ENCODE data around the gene SMC3.
"Not testable (repeated sequence)": the region's sequence is repeated elsewhere in the genome, so short reads cannot be mapped to it uniquely, and the experiment has no call there.

SMC3 gene

GRCh38 chr10:110591760-110592159, 24.3 kb downstream of the SMC3 start:
- no peak for DNase-seq

GRCh38 chr10:110597476-110597875, 30.0 kb downstream of the SMC3 start:
- no peak for DNase-seq

DNA sequence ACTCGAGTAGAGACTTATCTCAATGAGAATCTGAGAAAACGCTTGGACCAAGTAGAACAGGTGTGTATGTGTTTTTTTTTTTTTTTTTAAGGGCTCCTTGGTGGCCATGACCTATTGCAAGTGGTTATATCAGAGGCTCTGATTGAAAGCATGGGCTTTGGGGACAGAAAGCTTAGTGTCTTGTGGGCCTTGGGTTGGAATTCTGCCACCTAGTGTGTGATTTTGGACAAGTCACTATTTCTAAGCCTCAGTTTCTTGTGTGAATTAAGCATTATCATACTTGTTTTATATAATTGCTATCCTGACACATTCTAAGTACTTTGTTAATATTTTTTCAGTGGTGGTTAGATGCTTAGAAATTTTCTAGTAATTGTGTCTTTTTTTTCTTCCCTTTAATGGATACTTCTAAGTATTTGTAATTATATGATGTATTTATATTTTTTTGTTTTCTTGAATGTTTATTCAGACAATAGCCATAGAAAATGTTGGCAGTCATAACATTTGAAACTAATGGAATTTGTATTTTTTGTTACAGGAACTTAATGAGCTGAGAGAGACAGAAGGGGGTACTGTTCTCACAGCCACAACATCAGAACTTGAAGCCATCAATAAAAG, 33.1 kb downstream of the SMC3 start:
- peak; percentile 41 for DNase-seq

DNA sequence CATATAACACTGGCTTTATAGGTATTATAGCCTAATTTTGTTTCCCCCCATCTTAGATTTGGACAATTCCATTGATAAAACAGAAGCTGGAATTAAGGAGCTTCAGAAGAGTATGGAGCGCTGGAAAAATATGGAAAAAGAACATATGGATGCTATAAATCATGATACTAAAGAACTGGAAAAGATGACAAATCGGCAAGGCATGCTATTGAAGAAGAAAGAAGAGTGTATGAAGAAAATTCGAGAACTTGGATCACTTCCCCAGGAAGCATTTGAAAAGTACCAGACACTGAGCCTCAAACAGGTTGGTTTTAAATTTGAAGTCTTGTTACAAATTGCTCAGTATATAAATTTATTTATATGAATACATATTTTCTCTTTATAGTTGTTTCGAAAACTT, 34.1 kb downstream of the SMC3 start:
- DNase-seq, result no peak

GRCh38 chr10:110608087-110608486, 40.6 kb downstream of the SMC3 start:
- DNase-seq, result no peak

- DNase-seq, result peak; percentile 32
Observed at GRCh38 chr10:110609605-110610004, 42.1 kb downstream of the SMC3 start.

- peak; percentile 44 for DNase-seq
Observed at GRCh38 chr10:110610308-110610774, 42.8 kb downstream of the SMC3 start.

GRCh38 chr10:110610781-110611180, 43.3 kb downstream of the SMC3 start:
- DNase-seq, result peak; percentile 6

DNA sequence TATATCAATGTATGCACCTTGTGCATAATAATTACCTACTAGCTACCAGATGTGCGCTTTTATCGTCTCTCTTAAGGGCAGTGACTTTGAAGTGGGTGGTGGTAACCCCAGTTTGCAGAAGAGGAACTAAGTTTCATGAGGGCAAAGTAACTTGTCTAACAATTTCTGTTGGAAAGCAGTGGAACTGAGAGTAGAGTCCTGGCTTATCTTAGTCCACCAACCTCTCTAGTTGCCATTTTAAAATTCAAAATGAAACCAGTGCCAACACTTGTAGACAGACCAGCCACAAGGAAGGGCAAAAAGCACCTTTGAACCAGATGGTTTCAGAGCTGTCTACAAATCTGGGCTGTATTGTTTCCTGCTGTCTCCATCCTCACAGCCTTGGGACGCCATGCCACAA, 44.6 kb downstream of the SMC3 start:
- peak; percentile 80 for DNase-seq

GRCh38 chr10:110612629-110613028, 45.1 kb downstream of the SMC3 start:
- no peak for DNase-seq

DNA sequence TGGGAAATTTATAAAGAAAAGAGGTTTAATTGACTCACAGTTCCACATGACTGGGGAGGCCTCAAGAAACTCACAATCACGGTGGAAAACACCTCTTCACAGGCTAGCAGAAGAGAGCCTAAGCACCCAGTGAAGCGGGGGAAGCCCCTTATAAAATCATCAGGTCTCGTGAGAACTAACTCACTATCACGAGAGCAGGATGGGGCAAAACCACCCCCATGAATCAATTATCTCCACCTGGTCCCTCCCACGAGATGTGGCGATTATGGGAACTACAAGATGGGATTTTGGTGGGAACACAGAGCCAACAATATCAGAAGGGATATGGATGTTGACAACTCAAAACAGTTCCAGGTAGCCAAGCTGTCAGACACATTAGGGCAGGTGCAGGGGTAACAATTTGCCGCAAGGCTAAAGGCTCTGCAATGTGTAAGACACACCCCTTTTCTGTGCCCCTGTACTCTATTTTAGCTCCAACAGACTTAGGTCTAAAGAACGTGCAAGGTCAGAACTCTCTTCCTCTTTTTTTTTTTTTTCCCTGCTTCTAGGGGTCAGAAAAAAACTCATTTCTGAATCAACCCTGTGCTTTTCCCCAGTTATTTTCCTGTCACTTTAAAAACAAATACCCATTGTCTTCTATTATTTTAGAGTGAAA, 46.0 kb downstream of the SMC3 start:
- peak; percentile 56 for DNase-seq

GRCh38 chr10:110613996-110614495, 46.6 kb downstream of the SMC3 start:
- no peak for DNase-seq

DNA sequence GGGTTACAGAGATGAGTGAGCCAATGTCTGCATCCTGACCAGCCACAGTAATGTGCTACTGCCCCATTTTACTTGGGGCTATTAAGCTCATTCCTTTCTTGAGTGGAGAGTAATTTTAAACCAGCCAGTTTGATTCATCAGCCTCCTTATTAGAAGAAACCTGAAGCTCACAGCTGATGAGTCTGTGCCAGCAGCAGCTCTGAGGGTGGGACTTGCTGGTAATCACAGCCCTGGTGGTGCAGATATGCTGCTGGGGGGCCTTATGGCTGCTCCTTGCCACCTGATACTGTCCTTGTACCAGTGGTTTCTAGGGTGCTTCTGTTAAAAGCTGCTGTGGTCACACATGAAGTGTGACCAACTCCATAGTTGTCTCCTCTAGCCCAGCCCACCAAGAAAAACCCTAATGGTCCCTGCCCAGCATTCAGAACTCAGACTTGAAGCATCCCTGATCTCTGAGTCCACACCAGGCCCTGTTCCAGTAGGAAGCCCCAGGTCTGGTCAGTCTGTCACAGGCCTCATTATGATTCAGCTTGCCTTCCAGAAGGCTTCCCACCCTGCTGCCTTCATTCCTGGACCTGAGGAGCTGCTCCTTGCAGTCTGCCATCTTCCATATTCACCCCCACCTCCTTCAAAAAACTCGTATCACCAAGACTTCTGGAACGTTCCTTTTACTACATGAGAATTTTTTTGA, 47.7 kb downstream of the SMC3 start:
- no peak for DNase-seq

DNA sequence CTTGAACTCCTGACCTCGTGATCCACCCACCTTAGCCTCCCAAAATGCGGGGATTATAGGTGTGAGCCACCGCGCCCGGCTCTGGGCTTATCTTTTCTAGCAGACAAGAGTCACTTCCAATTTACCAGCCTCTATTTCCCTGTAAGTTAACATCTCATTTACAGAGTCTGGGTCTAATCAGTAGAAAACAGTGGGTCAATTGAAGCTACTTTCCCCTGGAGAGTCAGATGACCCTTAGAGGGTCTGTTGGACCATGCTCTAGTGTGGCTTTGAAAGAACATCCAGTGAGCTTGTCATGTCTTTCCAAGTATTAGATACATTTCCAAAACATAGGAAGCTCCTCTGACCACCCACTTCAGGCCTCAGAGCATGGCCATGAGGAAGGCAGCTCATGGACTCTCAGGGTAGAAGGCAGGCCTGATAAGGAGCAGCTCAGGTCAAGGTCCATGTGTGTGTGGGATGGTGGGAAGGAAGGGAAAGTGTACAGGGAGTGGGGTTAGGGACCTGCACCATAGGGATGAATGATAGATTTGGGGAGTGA, 49.1 kb downstream of the SMC3 start:
- DNase-seq, result no peak

- no peak for DNase-seq
Observed at GRCh38 chr10:110617425-110618229, 50.1 kb downstream of the SMC3 start.

DNA sequence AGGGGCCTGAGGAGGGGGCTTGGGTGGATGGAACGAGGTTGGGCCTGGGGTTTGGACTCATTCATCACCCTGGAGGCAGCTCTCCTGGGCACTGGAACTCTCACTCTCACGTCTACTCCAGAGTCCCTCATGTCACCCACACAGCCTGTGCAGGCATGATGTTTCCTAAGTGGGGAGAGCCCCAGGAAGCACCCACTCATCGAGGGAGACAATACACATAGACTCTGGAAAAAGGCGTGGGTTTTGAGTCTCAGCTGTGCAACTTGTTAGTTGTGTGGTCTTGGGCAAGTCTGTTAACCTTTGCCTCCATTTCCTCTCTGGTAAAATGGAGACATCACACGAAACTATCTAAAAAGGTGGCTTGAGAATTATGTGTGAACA, 50.7 kb downstream of the SMC3 start:
- DNase-seq, result no peak

GRCh38 chr10:110619514-110620397, 52.3 kb downstream of the SMC3 start:
- DNase-seq, result no peak

DNA sequence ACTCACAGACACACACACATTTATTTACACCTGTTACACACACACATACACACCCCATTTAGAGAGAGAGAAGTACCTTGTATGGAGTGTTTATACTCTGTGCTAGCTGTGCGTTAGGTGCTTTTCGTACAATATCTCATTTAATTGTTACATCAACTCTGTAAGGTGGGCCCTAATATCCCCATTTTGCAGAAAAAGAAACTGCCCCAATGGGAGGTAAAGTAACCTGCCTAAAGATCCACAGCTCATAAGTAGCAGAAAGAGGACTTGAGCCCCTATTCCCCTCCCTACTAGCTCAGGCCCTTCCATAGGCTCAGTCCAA, 52.9 kb downstream of the SMC3 start:
- DNase-seq, result no peak

DNA sequence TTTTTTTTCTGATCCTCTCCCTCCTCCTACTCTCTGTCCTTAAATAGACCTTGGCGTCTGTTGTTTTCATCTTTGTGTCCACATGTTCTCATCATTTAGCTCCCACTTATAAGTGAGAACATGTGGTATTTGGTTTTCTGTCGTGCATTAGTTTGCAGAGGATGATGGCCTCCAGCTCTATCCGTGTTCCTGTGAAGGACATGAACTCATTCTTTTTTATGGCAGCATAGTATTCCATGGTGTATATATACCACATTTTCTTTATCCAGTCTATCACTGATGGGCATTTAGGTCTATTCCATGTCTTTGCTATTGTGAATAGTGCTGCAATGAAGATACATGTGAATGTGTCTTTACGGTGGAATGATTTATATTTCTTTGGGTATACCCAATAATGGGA, 55.8 kb downstream of the SMC3 start:
- not testable (repeated sequence) for DNase-seq

DNA sequence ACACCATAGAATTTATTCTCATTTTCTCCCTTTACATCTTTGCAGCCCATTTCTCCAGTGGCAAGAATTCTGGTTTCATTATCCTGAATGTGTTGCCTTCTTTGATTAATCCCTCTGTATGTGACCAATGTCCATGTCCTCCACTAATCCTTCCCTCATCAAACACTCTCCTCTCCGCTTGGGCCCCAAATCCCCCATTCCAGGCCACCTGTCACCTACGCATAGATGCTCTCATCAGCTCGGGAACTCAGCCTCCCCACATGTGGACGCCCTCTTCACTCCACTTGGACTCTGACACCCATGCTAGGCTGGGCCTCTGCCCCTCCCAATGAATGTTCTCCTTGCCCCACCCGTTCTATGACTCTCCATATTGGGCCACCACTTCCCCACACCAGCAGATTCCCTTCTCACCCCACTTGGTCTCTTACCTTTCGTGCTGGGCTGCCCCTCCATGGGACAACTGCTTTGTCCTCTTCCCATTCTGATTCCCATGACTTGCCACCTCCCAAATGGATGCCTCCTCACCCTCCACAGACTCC, 57.9 kb downstream of the SMC3 start:
- no peak for DNase-seq

DNA sequence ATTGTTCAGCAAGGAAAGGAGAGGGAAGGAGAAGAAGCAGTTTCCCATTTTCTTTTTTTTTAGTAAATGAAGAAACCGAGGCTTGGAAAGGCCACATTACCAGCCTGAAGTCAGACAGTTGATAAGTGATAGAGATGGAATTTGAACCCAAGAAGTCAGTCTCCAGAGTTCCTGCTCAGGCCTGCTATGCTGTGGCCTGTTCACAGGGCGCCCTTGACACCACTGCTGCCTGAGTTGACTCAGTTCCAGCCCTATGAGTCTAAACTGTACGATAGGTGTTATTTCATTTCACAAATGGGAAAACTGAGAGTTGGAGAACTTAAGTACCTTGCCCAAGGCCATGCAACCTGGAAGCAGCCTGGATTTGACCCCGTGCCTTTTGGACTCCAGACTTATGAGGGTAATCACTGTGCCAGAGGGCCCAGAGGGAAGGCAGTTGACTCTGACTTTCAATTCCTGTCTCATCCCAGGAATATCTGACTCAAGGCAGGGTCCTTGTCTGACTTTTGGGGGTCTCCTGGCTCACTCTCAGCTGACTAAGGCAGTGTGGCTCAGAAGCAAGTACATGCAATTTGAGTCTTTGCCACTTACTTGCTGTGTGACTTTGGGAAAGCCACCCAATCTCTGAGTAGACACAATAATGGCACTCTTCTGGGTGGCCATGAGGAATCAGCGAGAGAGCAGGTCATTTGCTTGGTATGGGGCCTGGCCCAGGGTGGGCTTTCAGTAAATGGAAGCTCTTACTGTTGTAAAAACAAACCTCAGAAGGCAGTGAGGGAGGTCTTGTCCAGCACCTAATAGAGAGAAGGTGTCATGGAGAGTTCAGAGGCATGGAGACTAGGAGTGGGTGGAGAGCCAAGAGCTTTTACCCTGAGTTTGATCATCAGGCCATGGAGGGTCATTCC, 58.7 kb downstream of the SMC3 start:
- no peak for DNase-seq
